Lower leg skin (tissue), 4 donors: Measurements from ENCODE around the gene FZD10. TPM values are rescaled to one million over a fixed set of nuclear protein-coding genes. Genes with fewer than 3 reads are reported as not detected.

Source experiments
- DNase-seq, 2 donors: peaks; one replicate each; pipeline ENCODE4 v3.0.0-alpha.2; 2019; ENCODE audit warnings: low spot score in 2 of 2
- H3K4me3 ChIP-seq: fragments of 200-600 bp; sonication (generic); 2 replicates; pipeline ENCODE4 v1.5.1; 2017; ENCODE audit warnings: mild to moderate bottlenecking, low read depth; ENCODE audit not compliant: poor library complexity, severe bottlenecking
- POLR2A ChIP-seq, 2 donors: fragments of 450-650 bp; IDR thresholded peaks; one replicate each; pipeline ENCODE4 v1.6.1; 2016 to 2017; ENCODE audit warnings: antibody characterized with exemption in 2 of 2, mild to moderate bottlenecking in 1 of 2, moderate library complexity in 1 of 2
- WGBS, 2 donors: methylation state at CpG; one replicate each; pipeline ENCODE4 v1.1.5; 2018; 5-methylcytosine and 5-hydroxymethylcytosine counted together
- intact Hi-C: fragments of 100-400 bp; cut with DNase I; formaldehyde crosslinking; loops from one replicate; pipeline ENCODE4 v1.15.0; 2023; ENCODE audit warnings: low total_unique reads
- total RNA-seq, 4 donors: library from RNA; depleted of rRNA; stranded (reverse); fragments of >200 nt; gene quantifications; one replicate each; pipeline ENCODE4 v1.1.0, GENCODE V29; 2016
- TF ChIP-seq, protein P1 (sequence below), 3 donors: fragments of 450-650 bp; IDR thresholded peaks; one replicate each; pipeline ENCODE4 v1.5.1; 2016; ENCODE audit warnings: antibody characterized with exemption in 3 of 3, mild to moderate bottlenecking in 3 of 3, moderate library complexity in 2 of 3

The FZD10 gene
- total RNA-seq, 4 donors from 2014 or later: 11.0 to 33.2 (median 19.3) TPM

DNA sequence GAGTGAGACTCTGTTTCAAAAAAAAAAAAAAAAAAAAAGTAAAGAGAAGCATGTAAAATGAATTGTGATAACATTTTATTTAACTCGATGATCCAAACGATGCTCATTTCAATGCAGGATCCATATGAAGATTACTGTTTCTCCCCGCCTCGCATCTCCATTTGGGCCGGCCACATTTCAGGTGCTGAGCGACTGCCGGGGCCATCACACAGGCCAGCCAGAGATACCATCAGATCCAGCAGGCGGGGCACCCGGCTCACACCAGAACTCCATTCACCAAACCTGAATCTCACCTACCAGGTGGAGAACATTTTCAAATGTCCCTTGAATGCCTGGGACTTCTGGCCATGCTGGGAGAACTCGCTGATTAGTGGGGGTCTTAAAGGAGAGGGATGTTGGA is 18.0 kb upstream of the FZD10 start:
- no peak for DNase-seq
- WGBS, 2 donors: 89 to 92% methylated on average over 10 of the region's 10 CpGs
- H3K4me3 ChIP-seq: no peak overlapping the region
- intact Hi-C loops: no loop called here
- TF ChIP-seq, protein P1, sequence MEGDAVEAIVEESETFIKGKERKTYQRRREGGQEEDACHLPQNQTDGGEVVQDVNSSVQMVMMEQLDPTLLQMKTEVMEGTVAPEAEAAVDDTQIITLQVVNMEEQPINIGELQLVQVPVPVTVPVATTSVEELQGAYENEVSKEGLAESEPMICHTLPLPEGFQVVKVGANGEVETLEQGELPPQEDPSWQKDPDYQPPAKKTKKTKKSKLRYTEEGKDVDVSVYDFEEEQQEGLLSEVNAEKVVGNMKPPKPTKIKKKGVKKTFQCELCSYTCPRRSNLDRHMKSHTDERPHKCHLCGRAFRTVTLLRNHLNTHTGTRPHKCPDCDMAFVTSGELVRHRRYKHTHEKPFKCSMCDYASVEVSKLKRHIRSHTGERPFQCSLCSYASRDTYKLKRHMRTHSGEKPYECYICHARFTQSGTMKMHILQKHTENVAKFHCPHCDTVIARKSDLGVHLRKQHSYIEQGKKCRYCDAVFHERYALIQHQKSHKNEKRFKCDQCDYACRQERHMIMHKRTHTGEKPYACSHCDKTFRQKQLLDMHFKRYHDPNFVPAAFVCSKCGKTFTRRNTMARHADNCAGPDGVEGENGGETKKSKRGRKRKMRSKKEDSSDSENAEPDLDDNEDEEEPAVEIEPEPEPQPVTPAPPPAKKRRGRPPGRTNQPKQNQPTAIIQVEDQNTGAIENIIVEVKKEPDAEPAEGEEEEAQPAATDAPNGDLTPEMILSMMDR (IDR thresholded peaks at IDR 0.05): no peak
- TF ChIP-seq POLR2A (IDR thresholded peaks at IDR 0.05): no peak

DNA sequence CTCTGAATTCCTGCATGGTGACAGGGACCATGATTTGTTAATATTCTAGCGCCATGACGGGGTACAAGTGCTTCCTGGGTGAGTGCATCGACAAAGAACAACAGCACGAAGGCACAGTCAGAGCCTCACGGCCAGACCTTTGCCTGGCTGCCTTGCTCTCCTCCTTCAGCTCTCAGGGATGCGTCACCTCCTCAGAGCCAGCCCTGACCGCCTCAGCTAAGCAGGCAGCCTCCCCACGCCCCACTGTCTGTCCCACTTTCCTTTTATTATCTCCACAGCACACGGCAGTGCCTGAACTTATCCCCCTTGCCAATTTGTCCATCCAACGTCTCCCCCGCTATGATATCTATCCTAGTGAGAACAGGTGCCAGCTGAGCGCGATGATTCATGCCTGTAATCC is 16.5 kb upstream of the FZD10 start:
- 51 to 65% methylated on average over 13 of the region's 13 CpGs for WGBS, 2 donors

DNA sequence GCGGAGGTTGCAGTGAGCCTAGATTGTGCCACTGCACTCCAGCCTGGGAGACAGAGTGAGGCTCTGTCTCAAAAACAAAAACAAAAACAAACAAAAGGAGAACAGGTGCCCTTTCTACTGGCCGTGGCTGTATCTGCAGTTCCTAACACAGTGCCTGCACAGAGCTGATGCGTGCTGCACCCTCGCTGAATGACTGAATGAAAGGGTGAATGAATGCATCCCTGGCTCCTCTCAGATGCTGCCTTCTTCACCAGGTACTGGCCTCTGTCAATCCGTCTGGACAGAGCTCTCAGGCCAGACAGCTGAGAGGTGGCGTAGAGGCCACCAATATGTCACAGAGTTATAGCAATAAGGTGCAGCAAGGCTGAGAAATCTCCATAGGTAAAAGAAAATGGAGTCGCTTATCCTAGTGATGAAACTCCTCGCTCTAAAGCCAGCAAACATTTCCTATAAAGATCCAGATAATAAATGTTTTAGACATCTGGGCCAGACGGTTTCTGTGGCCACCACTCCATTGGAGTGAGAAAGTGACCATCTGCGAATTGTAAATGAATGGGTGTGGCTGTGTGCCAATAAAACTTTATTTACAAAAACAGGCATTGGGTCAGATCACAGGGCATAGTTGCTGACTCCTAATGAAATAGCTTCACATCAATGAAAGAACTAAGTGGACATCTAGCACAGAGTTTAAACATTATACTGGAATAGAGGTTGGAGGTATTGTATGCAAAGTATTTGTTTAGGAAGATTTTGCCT is 15.9 kb upstream of the FZD10 start:
- no peak overlapping the region for H3K4me3 ChIP-seq
- intact Hi-C loops: no loop called here
- WGBS, 2 donors: 68 to 72% methylated on average over 10 of the region's 10 CpGs

More for the DNA sequence above, 16.5 kb upstream of the FZD10 start:
- intact Hi-C loops: no loop called here
- no peak for DNase-seq
- H3K4me3 ChIP-seq: no peak overlapping the region
- TF ChIP-seq, protein P1 (IDR thresholded peaks at IDR 0.05): no peak
- no peak for TF ChIP-seq POLR2A (IDR thresholded peaks at IDR 0.05)

DNA sequence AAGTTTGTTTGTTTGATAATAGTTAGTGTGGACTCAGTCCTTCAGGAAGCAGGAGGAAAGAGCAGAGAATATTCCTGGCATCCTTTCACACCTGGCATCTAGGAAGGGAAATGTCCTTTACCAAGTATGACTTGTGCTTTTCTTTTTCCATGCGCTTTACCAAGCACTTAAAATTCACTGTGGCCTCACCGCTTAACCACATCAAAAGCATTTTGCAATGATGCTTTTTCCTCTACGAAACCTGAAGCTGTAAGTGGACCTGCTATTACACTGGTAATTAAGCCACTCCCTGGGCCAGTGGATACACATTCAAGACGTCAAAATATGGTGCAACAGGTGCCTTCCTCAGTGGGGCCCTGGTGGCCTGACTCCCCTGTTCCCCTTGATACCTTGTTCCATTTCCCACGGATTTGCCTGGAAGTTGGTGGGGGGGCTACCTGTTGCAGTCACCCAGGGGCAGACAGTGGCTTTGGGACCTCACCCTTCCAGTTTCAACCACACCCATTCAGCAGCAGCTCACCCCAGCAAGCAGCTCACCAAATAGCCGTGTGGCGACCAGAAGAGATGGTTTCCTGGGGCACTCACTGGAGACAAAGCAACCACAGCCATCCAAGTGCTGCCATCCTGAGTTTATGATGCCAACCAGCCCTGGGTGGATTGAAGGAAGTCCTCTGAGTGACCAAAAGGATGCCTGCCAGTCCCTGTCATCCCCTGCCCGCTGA is 14.2 kb upstream of the FZD10 start:
- no peak for DNase-seq
- no peak overlapping the region for H3K4me3 ChIP-seq
- intact Hi-C loops: no loop called here
- WGBS, 2 donors: 50 to 56% methylated on average over 8 of the region's 8 CpGs
- TF ChIP-seq, protein P1 (IDR thresholded peaks at IDR 0.05): no peak
- no peak for TF ChIP-seq POLR2A (IDR thresholded peaks at IDR 0.05)

More for the DNA sequence above, 15.9 kb upstream of the FZD10 start:
- TF ChIP-seq POLR2A (IDR thresholded peaks at IDR 0.05): no peak
- TF ChIP-seq, protein P1 (IDR thresholded peaks at IDR 0.05): no peak
- DNase-seq: no peak

DNA sequence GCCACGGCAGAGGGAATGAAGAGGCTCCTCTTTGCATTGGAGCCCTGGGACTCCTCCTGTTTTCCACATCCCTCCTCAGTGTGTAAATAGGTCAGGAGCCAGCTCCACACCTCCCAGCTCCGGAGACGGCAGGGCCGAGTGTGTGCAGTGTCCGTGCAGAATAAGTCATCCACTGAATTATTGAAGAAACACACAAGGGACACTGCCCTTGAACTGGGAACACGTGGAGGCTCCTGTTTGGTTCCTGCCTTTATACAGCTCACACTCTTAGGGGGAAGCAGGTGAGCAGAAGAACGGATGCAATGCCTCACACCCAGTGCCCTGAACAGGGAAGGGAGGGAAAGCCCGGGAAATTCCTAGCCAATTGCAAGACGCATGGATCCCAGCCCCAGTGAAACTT is 10.4 kb upstream of the FZD10 start:
- WGBS, 2 donors: 90 to 91% methylated on average over 9 of the region's 9 CpGs
- no peak for TF ChIP-seq POLR2A (IDR thresholded peaks at IDR 0.05)
- TF ChIP-seq, protein P1 (IDR thresholded peaks at IDR 0.05): no peak
- no peak for DNase-seq
- no peak overlapping the region for H3K4me3 ChIP-seq
- intact Hi-C loops: no loop called here
